Measurements from ENCODE around the gene PADI2. TPM values are rescaled to one million over a fixed set of nuclear protein-coding genes. Genes with fewer than 3 reads are reported as not detected.

Gene PADI2
- total RNA-seq, 1 experiment from 2014 or later: 1.3 TPM

GRCh38 chr1:17108786-17109185 is 10.5 kb downstream of the PADI2 start:
- intact Hi-C loops (cut with micrococcal nuclease; ENCODE audit: unreplicated experiment): no loop called here
- Mint-ChIP-seq H3K27me3 (ENCODE audit: unreplicated experiment) (peaks cover 18% of the 10 kb centered on the region), H3K9me3 (ENCODE audit: low read depth, unreplicated experiment) (no peaks in the 10 kb centered on the region), H3K4me1 (ENCODE audit: low read depth, unreplicated experiment) (no peaks in the 10 kb centered on the region), H3K4me3 (ENCODE audit: low read depth, unreplicated experiment) (no peak overlapping the region), H3K36me3 (ENCODE audit: insufficient read depth, unreplicated experiment) (no peaks in the 10 kb centered on the region), H3K27ac (ENCODE audit: unreplicated experiment) (no peak overlapping the region)
- no TSS peak for BruUV-seq (replicated peaks)
- no peak for TF ChIP-seq CTCF (IDR thresholded peaks at IDR 0.05; ENCODE audit: unreplicated experiment)
- no peak for DNase-seq
- CTCF ChIA-PET: interaction anchor here (0.7 kb wide), 1 partner anchor 591 kb away, joined by 5 read pairs; no protein-coding TSS in a partner anchor

- Mint-ChIP-seq H3K27me3 (ENCODE audit: unreplicated experiment) (peaks cover 18% of the 10 kb centered on the region), H3K4me1 (ENCODE audit: low read depth, unreplicated experiment) (no peaks in the 10 kb centered on the region), H3K9me3 (ENCODE audit: low read depth, unreplicated experiment) (no peaks in the 10 kb centered on the region), H3K4me3 (ENCODE audit: low read depth, unreplicated experiment) (no peak overlapping the region), H3K36me3 (ENCODE audit: insufficient read depth, unreplicated experiment) (no peaks in the 10 kb centered on the region), H3K27ac (ENCODE audit: unreplicated experiment) (no peak overlapping the region)
- no peak for DNase-seq
- no peak for TF ChIP-seq CTCF (IDR thresholded peaks at IDR 0.05; ENCODE audit: unreplicated experiment)
- intact Hi-C loops (cut with micrococcal nuclease; ENCODE audit: unreplicated experiment): no loop called here
- CTCF ChIA-PET: no interaction called here
- no TSS peak for BruUV-seq (replicated peaks)
Measured at GRCh38 chr1:17108360-17108759, 10.9 kb downstream of the PADI2 start.

GRCh38 chr1:17104782-17105181 is 14.5 kb downstream of the PADI2 start:
- H3K4me1 Mint-ChIP-seq (ENCODE audit: low read depth, unreplicated experiment): no peaks in the 10 kb centered on the region
- H3K27ac Mint-ChIP-seq (ENCODE audit: unreplicated experiment): no peak overlapping the region
- TF ChIP-seq CTCF (IDR thresholded peaks at IDR 0.05; ENCODE audit: unreplicated experiment): no peak
- CTCF ChIA-PET: no interaction called here
- BruUV-seq (replicated peaks): no TSS peak
- peaks cover 18% of the 10 kb centered on the region for H3K27me3 Mint-ChIP-seq (ENCODE audit: unreplicated experiment)
- no peak overlapping the region for H3K4me3 Mint-ChIP-seq (ENCODE audit: low read depth, unreplicated experiment)
- no peaks in the 10 kb centered on the region for H3K9me3 Mint-ChIP-seq (ENCODE audit: low read depth, unreplicated experiment)
- H3K36me3 Mint-ChIP-seq (ENCODE audit: insufficient read depth, unreplicated experiment): no peaks in the 10 kb centered on the region
- intact Hi-C loops (cut with micrococcal nuclease; ENCODE audit: unreplicated experiment): no loop called here
- no peak for DNase-seq

- CTCF ChIA-PET: no interaction called here
- H3K4me1 Mint-ChIP-seq (ENCODE audit: low read depth, unreplicated experiment): peaks cover 14% of the 10 kb centered on the region
- peaks cover 17% of the 10 kb centered on the region for H3K27me3 Mint-ChIP-seq (ENCODE audit: unreplicated experiment)
- no peak for DNase-seq
- BruUV-seq (replicated peaks): no TSS peak
- no peak overlapping the region for H3K4me3 Mint-ChIP-seq (ENCODE audit: low read depth, unreplicated experiment)
- no peaks in the 10 kb centered on the region for H3K36me3 Mint-ChIP-seq (ENCODE audit: insufficient read depth, unreplicated experiment)
- no peaks in the 10 kb centered on the region for H3K9me3 Mint-ChIP-seq (ENCODE audit: low read depth, unreplicated experiment)
- no peak for TF ChIP-seq CTCF (IDR thresholded peaks at IDR 0.05; ENCODE audit: unreplicated experiment)
- no peak overlapping the region for H3K27ac Mint-ChIP-seq (ENCODE audit: unreplicated experiment)
- intact Hi-C loops (cut with micrococcal nuclease; ENCODE audit: unreplicated experiment): no loop called here
Measured at GRCh38 chr1:17102232-17102631, 17.0 kb downstream of the PADI2 start.

Data from Calu3 (cell line).